ENCODE data around the gene DUSP1.
A peak's percentile ranks its signal among the peaks of the same experiment; 100 is the strongest.

Gene DUSP1

GRCh38 chr5:172775326-172776234 lies 4.6 kb upstream of the DUSP1 start:
- TF ChIP-seq YY1 (IDR thresholded peaks at IDR 0.05; ENCODE audit: low read depth) (no peak), NFIC (IDR thresholded peaks at IDR 0.05) (no peak), TCF12 (IDR thresholded peaks at IDR 0.05; ENCODE audit: low read depth) (no peak), USF1 (IDR thresholded peaks at IDR 0.05) (no peak), CREB1 (IDR thresholded peaks at IDR 0.05; ENCODE audit: low read depth) (no peak), MAX (IDR thresholded peaks at IDR 0.05) (no peak), CEBPB (IDR thresholded peaks at IDR 0.05) (no peak), ZBTB7A (IDR thresholded peaks at IDR 0.05; ENCODE audit: low read depth) (no peak), REST (IDR thresholded peaks at IDR 0.05; ENCODE audit: low read depth) (no peak), EGR1 (IDR thresholded peaks at IDR 0.05) (no peak), EP300 (IDR thresholded peaks at IDR 0.05; ENCODE audit: borderline replicate concordance) (no peak), TAF1 (IDR thresholded peaks at IDR 0.05; ENCODE audit: low read depth) (no peak), TEAD4 (IDR thresholded peaks at IDR 0.05) (no peak), FOXM1 (IDR thresholded peaks at IDR 0.05; ENCODE audit: borderline replicate concordance, low read depth) (no peak), RAD21 (IDR thresholded peaks at IDR 0.05; ENCODE audit: low read depth) (no peak)

- no peak for TF ChIP-seq CREB1 (IDR thresholded peaks at IDR 0.05; ENCODE audit: low read depth)
- TF ChIP-seq NFIC (IDR thresholded peaks at IDR 0.05): no peak
- TF ChIP-seq EP300 (IDR thresholded peaks at IDR 0.05; ENCODE audit: borderline replicate concordance): no peak
- TF ChIP-seq TEAD4 (IDR thresholded peaks at IDR 0.05): no peak
These were observed 3.7 kb upstream of the DUSP1 start for GRCh38 chr5:172774561-172775315.

- TF ChIP-seq REST (IDR thresholded peaks at IDR 0.05; ENCODE audit: low read depth): no peak
- TF ChIP-seq USF1 (IDR thresholded peaks at IDR 0.05): no peak
- no peak for TF ChIP-seq NFIC (IDR thresholded peaks at IDR 0.05)
- no peak for TF ChIP-seq YY1 (IDR thresholded peaks at IDR 0.05; ENCODE audit: low read depth)
- no peak for TF ChIP-seq TCF12 (IDR thresholded peaks at IDR 0.05; ENCODE audit: low read depth)
- no peak for TF ChIP-seq EP300 (IDR thresholded peaks at IDR 0.05; ENCODE audit: borderline replicate concordance)
- TF ChIP-seq RAD21 (IDR thresholded peaks at IDR 0.05; ENCODE audit: low read depth): no peak
- no peak for TF ChIP-seq FOXM1 (IDR thresholded peaks at IDR 0.05; ENCODE audit: borderline replicate concordance, low read depth)
- TF ChIP-seq CEBPB (IDR thresholded peaks at IDR 0.05): no peak
- no peak for TF ChIP-seq EGR1 (IDR thresholded peaks at IDR 0.05)
- TF ChIP-seq TAF1 (IDR thresholded peaks at IDR 0.05; ENCODE audit: low read depth): no peak
These were observed 2.8 kb upstream of the DUSP1 start for GRCh38 chr5:172773481-172774469.

- TF ChIP-seq TCF12 (IDR thresholded peaks at IDR 0.05; ENCODE audit: low read depth): peak; percentile 26; the same call in 1 of the 2 replicates
- TF ChIP-seq CEBPB (IDR thresholded peaks at IDR 0.05): peak; percentile 72
- no peak for TF ChIP-seq TAF1 (IDR thresholded peaks at IDR 0.05; ENCODE audit: low read depth)
- TF ChIP-seq NFIC (IDR thresholded peaks at IDR 0.05): peak; percentile 12; the same call in 1 of the 2 replicates
- no peak for TF ChIP-seq REST (IDR thresholded peaks at IDR 0.05; ENCODE audit: low read depth)
- TF ChIP-seq MAX (IDR thresholded peaks at IDR 0.05): peak; percentile 50
- TF ChIP-seq TEAD4 (IDR thresholded peaks at IDR 0.05): 0 out of 2 replicates have a peak, but pooled peaks have one; percentile 13
- no peak for TF ChIP-seq FOXM1 (IDR thresholded peaks at IDR 0.05; ENCODE audit: borderline replicate concordance, low read depth)
- no peak for TF ChIP-seq EGR1 (IDR thresholded peaks at IDR 0.05)
- TF ChIP-seq USF1 (IDR thresholded peaks at IDR 0.05): no peak
- TF ChIP-seq EP300 (IDR thresholded peaks at IDR 0.05; ENCODE audit: borderline replicate concordance): no peak
- no peak for TF ChIP-seq YY1 (IDR thresholded peaks at IDR 0.05; ENCODE audit: low read depth)
- peak; percentile 62 for TF ChIP-seq RAD21 (IDR thresholded peaks at IDR 0.05; ENCODE audit: low read depth)
- peak; percentile 76; the same call in 1 of the 2 replicates for TF ChIP-seq ZBTB7A (IDR thresholded peaks at IDR 0.05; ENCODE audit: low read depth)
- no peak for TF ChIP-seq CREB1 (IDR thresholded peaks at IDR 0.05; ENCODE audit: low read depth)
These were observed 1.3 kb upstream of the DUSP1 start for GRCh38 chr5:172772112-172772906.

Measured in Ishikawa (cell line).